Measurements from ENCODE around the gene SUGP2.

GRCh38 chr19:19061506-19061905 lies 28.2 kb upstream of the SUGP2 start:
- no peak for TF ChIP-seq CTCF (IDR thresholded peaks at IDR 0.05)
- no peak for TF ChIP-seq POLR2AphosphoS5 (IDR thresholded peaks at IDR 0.05)
- no peak for TF ChIP-seq EP300 (IDR thresholded peaks at IDR 0.05)

All from stomach (tissue), 4 donors.